NCI-H226 (cell line): ENCODE data around the gene MYRFL.
A peak's percentile ranks its signal among the peaks of the same experiment; 100 is the strongest.

Experiments
- DNase-seq: peaks from one replicate; pipeline ENCODE4 v3.0.0-alpha.2; 2015

MYRFL gene

GRCh38 chr12:69900720-69901131, 75.7 kb downstream of the MYRFL start:
- DNase-seq = peak; percentile 46

GRCh38 chr12:69901221-69901905, 76.3 kb downstream of the MYRFL start:
- DNase-seq = peak; percentile 44

GRCh38 chr12:69903548-69903947, 78.5 kb downstream of the MYRFL start:
- DNase-seq = no peak

- DNase-seq = peak; percentile 29
Measured at GRCh38 chr12:69904777-69905176, 79.8 kb downstream of the MYRFL start.

- no peak for DNase-seq
Measured at GRCh38 chr12:69905801-69906200, 80.8 kb downstream of the MYRFL start.

GRCh38 chr12:69906411-69907216, 81.6 kb downstream of the MYRFL start:
- DNase-seq = no peak

GRCh38 chr12:69908203-69908602, 83.2 kb downstream of the MYRFL start:
- no peak for DNase-seq

GRCh38 chr12:69910694-69911093, 85.7 kb downstream of the MYRFL start:
- DNase-seq = no peak

- DNase-seq = no peak
Measured at GRCh38 chr12:69913526-69913925, 88.5 kb downstream of the MYRFL start.

GRCh38 chr12:69915964-69916363, 90.9 kb downstream of the MYRFL start:
- no peak for DNase-seq

- no peak for DNase-seq
Measured at GRCh38 chr12:69916544-69917235, 91.7 kb downstream of the MYRFL start.

GRCh38 chr12:69918287-69918686, 93.3 kb downstream of the MYRFL start:
- DNase-seq = no peak

- no peak for DNase-seq
Measured at GRCh38 chr12:69919495-69919894, 94.5 kb downstream of the MYRFL start.

GRCh38 chr12:69921831-69922230, 96.8 kb downstream of the MYRFL start:
- DNase-seq = no peak

- DNase-seq = no peak
Measured at GRCh38 chr12:69922999-69923398, 98.0 kb downstream of the MYRFL start.

- peak; percentile 49 for DNase-seq
Measured at GRCh38 chr12:69925291-69925690, 100.3 kb downstream of the MYRFL start.

- no peak for DNase-seq
Measured at GRCh38 chr12:69927164-69927563, 102.1 kb downstream of the MYRFL start.

- peak; percentile 40 for DNase-seq
Measured at GRCh38 chr12:69929125-69929524, 104.1 kb downstream of the MYRFL start.

GRCh38 chr12:69929531-69929930, 104.5 kb downstream of the MYRFL start:
- DNase-seq = peak; percentile 58

- DNase-seq = no peak
Measured at GRCh38 chr12:69931569-69931968, 106.5 kb downstream of the MYRFL start.

- DNase-seq = no peak
Measured at GRCh38 chr12:69932154-69932553, 107.1 kb downstream of the MYRFL start.

- no peak for DNase-seq
Measured at GRCh38 chr12:69932676-69933552, 107.9 kb downstream of the MYRFL start.

- no peak for DNase-seq
Measured at GRCh38 chr12:69934011-69934410, 109.0 kb downstream of the MYRFL start.
